Body of pancreas (tissue), 4 donors: ENCODE results near the gene TSEN2. TPM values are rescaled to one million over a fixed set of nuclear protein-coding genes. Genes with fewer than 3 reads are reported as not detected.
"Not testable (repeated sequence)": the region's sequence is repeated elsewhere in the genome, so short reads cannot be mapped to it uniquely, and the experiment has no call there.

Source experiments
- ATAC-seq: fragments of 150-250 bp; one replicate; pipeline ENCODE4 v1.9.1; 2016
- DNase-seq, 4 donors: peaks; one replicate each; pipeline ENCODE4 v3.0.0-alpha.2; 2019
- H3K27ac ChIP-seq, 4 donors: fragments of 200-600 bp; sonication (generic); 1 replicate in 3 of 4; 2 replicates in 1 of 4; pipeline versions ENCODE4 v1.5.1 to v1.6.1; 2016 to 2019; ENCODE audit warnings: mild to moderate bottlenecking in 1 of 4, mixed read lengths in 1 of 4, moderate library complexity in 1 of 4
- H3K27me3 ChIP-seq, 2 donors: fragments of 200-600 bp; sonication (generic); one replicate each; pipeline ENCODE4 v1.6.0; 2016; ENCODE audit warnings: mild to moderate bottlenecking in 1 of 2
- H3K36me3 ChIP-seq, 2 donors: fragments of 200-600 bp; sonication (generic); replicated peaks in 1 of 2; 2 replicates each; pipeline ENCODE4 v1.5.1; 2016; ENCODE audit warnings: low read depth in 2 of 2; ENCODE audit not compliant: insufficient read depth in 1 of 2
- H3K4me1 ChIP-seq: fragments of 200-600 bp; sonication (generic); one replicate; pipeline ENCODE4 v1.6.0; 2016
- H3K4me3 ChIP-seq, 2 donors: fragments of 200-600 bp; sonication (generic); 1 replicate in 1 of 2; 2 replicates in 1 of 2; pipeline ENCODE4 v1.5.1; 2016 to 2019
- H3K9me3 ChIP-seq, 3 donors: fragments of 200-600 bp; sonication (generic); 1 replicate in 2 of 3; 2 replicates in 1 of 3; pipeline ENCODE4 v1.5.1; 2016
- POLR2A ChIP-seq, 3 donors: fragments of 450-650 bp; IDR thresholded peaks; one replicate each; pipeline ENCODE4 v1.6.1; 2016; ENCODE audit warnings: antibody characterized with exemption in 3 of 3, mild to moderate bottlenecking in 2 of 3
- WGBS, 2 donors: methylation state at CpG; one replicate each; pipeline ENCODE4 v1.1.5; 2017; 5-methylcytosine and 5-hydroxymethylcytosine counted together
- intact Hi-C: fragments of 100-400 bp; cut with DNase I; formaldehyde crosslinking; loops from one replicate; pipeline ENCODE4 v1.15.1; 2023
- total RNA-seq, 2 donors: library from RNA; depleted of rRNA; stranded (reverse); fragments of >200 nt; gene quantifications; one replicate each; pipeline ENCODE4 v1.1.0, GENCODE V29; 2016
- TF ChIP-seq, protein P1 (sequence below), 7 experiments: fragments of 450-650 bp in 4 of 7; fragments of 200-600 bp in 3 of 7; sonication (generic) in 3 of 7; IDR thresholded peaks; one replicate each; pipeline ENCODE4 v1.5.1; 2016 to 2019; ENCODE audit warnings: antibody characterized with exemption in 7 of 7

Gene TSEN2
- total RNA-seq, 2 donors from 2014 or later: 14.8 to 20.8 TPM

DNA sequence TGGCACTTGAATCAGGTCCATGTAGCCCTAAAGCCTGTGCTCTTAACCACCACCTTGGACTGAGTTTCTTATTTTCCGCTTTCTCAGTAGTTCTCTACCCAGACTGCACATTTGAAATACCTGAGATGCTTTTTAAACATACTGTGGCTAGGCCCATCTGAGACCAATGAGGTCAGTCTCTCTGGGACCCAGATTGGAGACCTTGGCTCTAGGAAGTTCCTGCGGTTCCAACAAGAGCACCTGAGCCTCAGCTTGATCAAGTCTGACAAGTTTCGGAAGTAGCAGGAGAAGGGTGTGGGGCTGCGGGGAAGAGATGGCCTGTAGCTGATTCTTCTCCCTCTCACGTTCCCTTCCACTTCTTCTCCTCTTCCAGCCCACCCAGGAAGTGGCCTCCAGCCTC, 11.5 kb upstream of the TSEN2 start:
- intact Hi-C loops: loop anchor here (5.0 kb wide), 1 partner anchor 340 kb away; no protein-coding TSS in a partner anchor
- TF ChIP-seq POLR2A (IDR thresholded peaks at IDR 0.05): no peak
- TF ChIP-seq, protein P1, sequence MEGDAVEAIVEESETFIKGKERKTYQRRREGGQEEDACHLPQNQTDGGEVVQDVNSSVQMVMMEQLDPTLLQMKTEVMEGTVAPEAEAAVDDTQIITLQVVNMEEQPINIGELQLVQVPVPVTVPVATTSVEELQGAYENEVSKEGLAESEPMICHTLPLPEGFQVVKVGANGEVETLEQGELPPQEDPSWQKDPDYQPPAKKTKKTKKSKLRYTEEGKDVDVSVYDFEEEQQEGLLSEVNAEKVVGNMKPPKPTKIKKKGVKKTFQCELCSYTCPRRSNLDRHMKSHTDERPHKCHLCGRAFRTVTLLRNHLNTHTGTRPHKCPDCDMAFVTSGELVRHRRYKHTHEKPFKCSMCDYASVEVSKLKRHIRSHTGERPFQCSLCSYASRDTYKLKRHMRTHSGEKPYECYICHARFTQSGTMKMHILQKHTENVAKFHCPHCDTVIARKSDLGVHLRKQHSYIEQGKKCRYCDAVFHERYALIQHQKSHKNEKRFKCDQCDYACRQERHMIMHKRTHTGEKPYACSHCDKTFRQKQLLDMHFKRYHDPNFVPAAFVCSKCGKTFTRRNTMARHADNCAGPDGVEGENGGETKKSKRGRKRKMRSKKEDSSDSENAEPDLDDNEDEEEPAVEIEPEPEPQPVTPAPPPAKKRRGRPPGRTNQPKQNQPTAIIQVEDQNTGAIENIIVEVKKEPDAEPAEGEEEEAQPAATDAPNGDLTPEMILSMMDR (IDR thresholded peaks at IDR 0.05): no peak
- Histone ChIP-seq H3K27ac (no peak overlapping the region), H3K4me1 (no peaks in the 10 kb centered on the region), H3K9me3 (no peaks in the 10 kb centered on the region), H3K4me3 (no peak overlapping the region), H3K36me3 (no peaks in the 10 kb centered on the region), H3K27me3 (no peaks in the 10 kb centered on the region)
- DNase-seq (no peak), ATAC-seq (no peak)
- 65 to 69% methylated on average over 5 of the region's 5 CpGs for WGBS, 2 donors

DNA sequence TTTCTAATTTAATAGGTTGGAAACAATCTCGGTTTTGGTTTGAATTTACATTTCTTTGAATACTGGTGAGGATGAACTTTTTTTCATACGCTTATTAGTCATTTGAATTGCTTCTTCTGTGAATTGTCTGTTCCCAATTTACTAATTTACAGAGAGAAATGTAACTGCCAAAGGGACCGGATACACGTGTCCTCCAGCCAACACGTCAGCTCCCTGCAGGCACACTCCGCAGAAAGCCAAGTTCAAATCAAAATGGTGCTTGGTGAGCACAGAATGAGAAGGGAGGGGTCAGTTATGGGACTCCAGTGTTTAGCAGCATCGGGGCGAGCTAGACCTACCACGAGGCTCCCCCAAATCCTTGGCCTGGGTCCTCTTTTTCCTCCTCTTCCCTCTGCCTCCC, 10.8 kb upstream of the TSEN2 start:
- no peak overlapping the region for H3K4me3 ChIP-seq
- no peaks in the 10 kb centered on the region for H3K4me1 ChIP-seq
- no peaks in the 10 kb centered on the region for H3K27me3 ChIP-seq
- ATAC-seq (no peak), DNase-seq (no peak)
- H3K9me3 ChIP-seq: no peaks in the 10 kb centered on the region
- intact Hi-C loops: loop anchor here (5.0 kb wide), 1 partner anchor 341 kb away; no protein-coding TSS in a partner anchor
- no peak overlapping the region for H3K27ac ChIP-seq
- WGBS, 2 donors: 61 to 81% methylated on average over 9 of the region's 9 CpGs
- H3K36me3 ChIP-seq: no peaks in the 10 kb centered on the region
- TF ChIP-seq POLR2A (IDR thresholded peaks at IDR 0.05): no peak
- TF ChIP-seq, protein P1 (IDR thresholded peaks at IDR 0.05): no peak

DNA sequence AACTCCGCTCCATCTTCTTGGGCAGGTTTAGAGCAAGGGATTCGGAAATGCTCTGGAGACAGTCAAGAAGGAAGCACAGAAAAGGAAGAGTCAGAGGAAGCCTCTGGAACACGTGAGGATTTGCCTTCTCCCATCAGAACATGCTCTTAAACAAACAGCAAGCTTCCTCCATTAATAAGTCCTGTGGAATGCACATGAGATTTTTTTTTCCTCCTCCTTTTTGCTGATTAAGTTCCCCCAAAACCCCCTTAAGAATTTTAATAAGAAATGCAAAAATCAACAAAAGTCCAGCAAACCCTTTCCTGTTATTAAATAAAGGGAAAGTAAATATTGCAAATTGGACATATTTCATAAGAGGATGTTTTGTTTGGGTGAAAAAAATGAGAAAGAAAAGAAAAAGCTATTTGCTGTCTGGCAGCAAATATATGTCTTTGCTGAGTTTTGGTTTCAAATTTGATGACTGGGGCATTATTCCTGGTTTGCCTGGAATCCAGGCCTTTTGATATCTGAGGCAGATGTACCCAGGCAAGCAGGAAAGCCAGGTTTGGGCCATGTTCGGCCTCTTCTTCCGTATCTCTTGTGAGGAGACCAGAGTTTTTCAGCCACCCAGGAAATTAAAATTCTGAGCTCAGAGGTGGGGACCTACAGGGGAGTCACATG, 7.9 kb upstream of the TSEN2 start:
- no peaks in the 10 kb centered on the region for H3K9me3 ChIP-seq
- H3K4me3 ChIP-seq: no peak overlapping the region
- ATAC-seq (no peak), DNase-seq (no peak)
- peaks cover 7% of the 10 kb centered on the region for H3K4me1 ChIP-seq
- WGBS, 2 donors: 68 to 73% methylated on average over 5 of the region's 5 CpGs
- TF ChIP-seq, protein P1 (IDR thresholded peaks at IDR 0.05): no peak
- TF ChIP-seq POLR2A (IDR thresholded peaks at IDR 0.05): no peak
- H3K36me3 ChIP-seq: no peaks in the 10 kb centered on the region
- intact Hi-C loops: no loop called here
- no peak overlapping the region for H3K27ac ChIP-seq
- no peaks in the 10 kb centered on the region for H3K27me3 ChIP-seq

DNA sequence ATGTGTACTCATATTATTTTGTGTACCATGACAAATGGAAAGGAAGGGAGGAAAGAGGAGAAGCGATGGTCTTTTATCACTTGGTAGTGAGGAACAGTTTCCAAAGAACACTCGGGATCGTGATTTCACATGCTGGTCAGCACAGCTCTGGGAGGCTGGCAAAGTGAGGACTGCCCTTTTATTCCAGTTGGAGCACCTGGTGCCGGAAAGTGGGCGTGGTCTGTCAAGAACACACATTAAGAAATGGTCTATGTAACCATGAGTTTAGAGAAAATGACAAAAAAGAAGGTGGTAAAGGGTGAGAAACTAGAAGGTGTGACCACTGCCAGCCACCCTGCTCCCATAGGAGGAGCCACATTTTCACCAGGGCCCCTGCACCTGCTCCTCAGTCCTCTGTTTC, 7.0 kb upstream of the TSEN2 start:
- intact Hi-C loops: no loop called here
- Histone ChIP-seq H3K27me3 (no peaks in the 10 kb centered on the region), H3K4me1 (peaks cover 7% of the 10 kb centered on the region), H3K9me3 (no peaks in the 10 kb centered on the region), H3K4me3 (no peak overlapping the region), H3K36me3 (no peaks in the 10 kb centered on the region), H3K27ac (no peak overlapping the region)
- DNase-seq (no peak), ATAC-seq (no peak)
- 73 to 78% methylated on average over 5 of the region's 5 CpGs for WGBS, 2 donors
- TF ChIP-seq, protein P1 (IDR thresholded peaks at IDR 0.05): no peak
- no peak for TF ChIP-seq POLR2A (IDR thresholded peaks at IDR 0.05)

DNA sequence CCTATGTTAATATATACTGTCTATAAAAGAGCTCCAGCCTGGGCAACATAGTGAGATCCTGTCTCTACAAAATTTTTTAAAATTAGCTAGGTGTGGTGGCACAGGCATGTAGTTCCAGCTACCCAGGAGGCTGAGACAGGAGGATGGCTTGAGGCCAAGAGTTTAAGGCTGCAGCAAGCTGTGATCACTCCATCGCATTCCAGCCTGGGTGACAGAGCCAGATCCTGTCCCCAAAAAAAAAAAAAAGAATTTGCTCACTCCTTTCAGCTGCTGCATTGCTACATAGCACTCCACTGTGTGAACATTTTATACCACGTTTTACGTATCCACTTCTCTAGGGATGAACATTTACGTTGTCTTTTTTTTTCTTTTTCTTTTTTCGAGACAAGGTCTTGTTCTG, 6.0 kb upstream of the TSEN2 start:
- H3K9me3 ChIP-seq: no peaks in the 10 kb centered on the region
- no peaks in the 10 kb centered on the region for H3K27me3 ChIP-seq
- intact Hi-C loops: no loop called here
- 59 to 73% methylated on average over 5 of the region's 5 CpGs for WGBS, 2 donors
- no peaks in the 10 kb centered on the region for H3K36me3 ChIP-seq
- TF ChIP-seq POLR2A (IDR thresholded peaks at IDR 0.05): no peak
- TF ChIP-seq, protein P1 (IDR thresholded peaks at IDR 0.05): no peak
- no peak overlapping the region for H3K27ac ChIP-seq
- DNase-seq (no peak), ATAC-seq (no peak)
- H3K4me1 ChIP-seq: peaks cover 9% of the 10 kb centered on the region
- H3K4me3 ChIP-seq: no peak overlapping the region

DNA sequence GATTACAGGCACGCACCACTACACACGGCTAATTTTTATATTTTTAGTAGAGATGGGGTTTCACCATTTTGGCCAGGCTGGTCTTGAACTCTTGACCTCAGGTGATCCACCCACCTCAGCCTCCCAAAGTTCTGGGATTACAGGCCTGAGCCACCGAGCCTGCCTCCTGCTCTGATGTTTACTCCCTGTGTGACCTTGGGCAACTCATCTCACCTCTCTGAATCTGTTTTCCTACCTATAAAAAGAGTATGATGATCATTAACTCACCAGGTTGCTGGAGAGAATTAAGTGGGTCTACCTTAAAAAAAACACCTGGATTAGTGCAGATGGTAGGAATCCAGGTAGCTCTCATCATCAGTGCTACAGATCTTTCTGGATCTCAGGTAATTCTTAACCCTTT, 5.1 kb upstream of the TSEN2 start:
- H3K36me3 ChIP-seq, ATAC-seq, H3K4me3 ChIP-seq, H3K27me3 ChIP-seq, H3K27ac ChIP-seq, H3K9me3 ChIP-seq, DNase-seq, intact Hi-C loops: not testable (repeated sequence)
- 49 to 66% methylated on average over 3 of the region's 3 CpGs for WGBS, 2 donors
- H3K4me1 ChIP-seq: peaks cover 16% of the 10 kb centered on the region
